Esophagus squamous epithelium (tissue), 4 donors: Measurements from ENCODE around the gene MYRFL.

ENCODE experiments used
- POLR2A ChIP-seq, 4 donors: fragments of 450-650 bp; IDR thresholded peaks; one replicate each; pipeline ENCODE4 v1.6.1; 2017; ENCODE audit warnings: antibody characterized with exemption in 4 of 4, mild to moderate bottlenecking in 4 of 4, moderate library complexity in 3 of 4
- TF ChIP-seq, protein P1 (sequence below), 6 experiments: fragments of 450-650 bp in 4 of 6; fragments of 200-600 bp in 2 of 6; sonication (generic) in 2 of 6; IDR thresholded peaks; one replicate each; pipeline ENCODE4 v1.5.1; 2016 to 2019; ENCODE audit warnings: antibody characterized with exemption in 6 of 6, mild to moderate bottlenecking in 4 of 6, moderate library complexity in 4 of 6

DNA sequence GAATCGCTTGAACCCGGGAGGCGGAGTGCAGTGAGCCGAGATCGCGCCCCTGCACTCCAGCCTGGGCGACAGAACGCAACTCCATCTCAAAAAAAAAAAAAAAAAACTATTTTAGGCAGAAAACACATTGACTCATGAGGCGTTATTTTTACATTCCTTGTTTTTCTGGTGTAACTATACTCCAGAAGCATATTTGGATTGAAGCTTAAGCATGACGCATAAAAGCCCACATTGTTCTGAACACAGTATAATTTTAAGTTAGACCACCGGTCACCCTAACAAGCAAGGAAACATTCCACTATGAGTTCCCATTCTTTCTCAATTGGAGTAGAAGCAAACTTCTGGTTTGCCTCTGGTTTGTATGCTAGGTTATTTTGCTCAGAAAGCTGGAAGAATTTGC is 173.0 kb downstream of the MYRFL start:
- TF ChIP-seq, protein P1, sequence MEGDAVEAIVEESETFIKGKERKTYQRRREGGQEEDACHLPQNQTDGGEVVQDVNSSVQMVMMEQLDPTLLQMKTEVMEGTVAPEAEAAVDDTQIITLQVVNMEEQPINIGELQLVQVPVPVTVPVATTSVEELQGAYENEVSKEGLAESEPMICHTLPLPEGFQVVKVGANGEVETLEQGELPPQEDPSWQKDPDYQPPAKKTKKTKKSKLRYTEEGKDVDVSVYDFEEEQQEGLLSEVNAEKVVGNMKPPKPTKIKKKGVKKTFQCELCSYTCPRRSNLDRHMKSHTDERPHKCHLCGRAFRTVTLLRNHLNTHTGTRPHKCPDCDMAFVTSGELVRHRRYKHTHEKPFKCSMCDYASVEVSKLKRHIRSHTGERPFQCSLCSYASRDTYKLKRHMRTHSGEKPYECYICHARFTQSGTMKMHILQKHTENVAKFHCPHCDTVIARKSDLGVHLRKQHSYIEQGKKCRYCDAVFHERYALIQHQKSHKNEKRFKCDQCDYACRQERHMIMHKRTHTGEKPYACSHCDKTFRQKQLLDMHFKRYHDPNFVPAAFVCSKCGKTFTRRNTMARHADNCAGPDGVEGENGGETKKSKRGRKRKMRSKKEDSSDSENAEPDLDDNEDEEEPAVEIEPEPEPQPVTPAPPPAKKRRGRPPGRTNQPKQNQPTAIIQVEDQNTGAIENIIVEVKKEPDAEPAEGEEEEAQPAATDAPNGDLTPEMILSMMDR (IDR thresholded peaks at IDR 0.05) = no peak
- no peak for TF ChIP-seq POLR2A (IDR thresholded peaks at IDR 0.05)
